H1 (cell line): ENCODE data around the gene BCAS3. TPM values are rescaled to one million over a fixed set of nuclear protein-coding genes. Genes with fewer than 3 reads are reported as not detected.

Source experiments
- CTCF ChIA-PET: fragments of 300-600 bp; sonication (Branson Sonifier 250); formaldehyde crosslinking; loops from one replicate; lab custom pipeline; 2021; ENCODE audit not compliant: partially characterized antibody; lab: Charles Lee
- POLR2A ChIA-PET: fragments of 300-600 bp; sonication (Branson Sonifier 250); formaldehyde crosslinking; loops from one replicate; lab custom pipeline; 2021; ENCODE audit warnings: inconsistent platforms; ENCODE audit not compliant: partially characterized antibody; lab: Charles Lee
- DNase-seq, 2 experiments: peaks; one replicate each; pipeline versions ENCODE4 v3.0.0 to v3.0.0-alpha.2; 2010 to 2022; ENCODE audit warnings: low spot score in 2 of 2, low read depth in 1 of 2, mixed read lengths in 1 of 2
- FAIRE-seq: peaks from 2 replicates; lab custom pipeline; 2011; peaks lifted over from hg19 to GRCh38; lab: Jason Lieb, UNC
- H2AFZ ChIP-seq: 2 replicates; pipeline ENCODE4 v1.8.1; 2012; ENCODE audit warnings: low read length, inconsistent platforms
- H2AK5ac ChIP-seq: 2 replicates; pipeline ENCODE4 v1.6.1; 2013; ENCODE audit warnings: low read depth, low read length
- H2BK120ac ChIP-seq: replicated peaks from 2 replicates; pipeline ENCODE3; 2013; ENCODE audit warnings: low read depth, low read length, inconsistent platforms
- H2BK12ac ChIP-seq: 2 replicates; pipeline ENCODE4 v1.6.1; 2013; ENCODE audit warnings: low read depth, low read length
- H2BK15ac ChIP-seq: 2 replicates; pipeline ENCODE4 v1.6.1; 2013; ENCODE audit warnings: low read length
- H2BK20ac ChIP-seq: 2 replicates; pipeline ENCODE4 v1.6.1; 2013; ENCODE audit warnings: low read length
- H2BK5ac ChIP-seq: 2 replicates; pipeline ENCODE4 v1.6.1; 2013; ENCODE audit warnings: low read depth, low read length
- H3K14ac ChIP-seq: 2 replicates; pipeline ENCODE4 v1.6.1; 2013; ENCODE audit warnings: inconsistent platforms; ENCODE audit not compliant: insufficient read length
- H3K18ac ChIP-seq: 2 replicates; pipeline ENCODE4 v1.6.1; 2013; ENCODE audit warnings: low read length; ENCODE audit errors: extremely low read depth
- H3K23ac ChIP-seq: 2 replicates; pipeline ENCODE4 v1.6.1; 2013; ENCODE audit warnings: inconsistent platforms; ENCODE audit not compliant: insufficient read length
- H3K23me2 ChIP-seq: 2 replicates; pipeline ENCODE4 v1.6.1; 2013; ENCODE audit warnings: low read depth, low read length
- H3K27ac ChIP-seq: 2 replicates; pipeline ENCODE4 v1.6.1; 2011; ENCODE audit warnings: low read depth, low read length, inconsistent platforms
- H3K27me3 ChIP-seq, 4 experiments: replicated peaks in 1 of 4; 1 replicate in 1 of 4; 2 replicates in 3 of 4; pipeline versions ENCODE4 v1.6.1 to v1.8.1; 2011 to 2013; ENCODE audit warnings: low read length in 3 of 4, mild to moderate bottlenecking in 3 of 4, inconsistent platforms in 2 of 4, mixed read lengths in 2 of 4, moderate library complexity in 1 of 4; ENCODE audit not compliant: control insufficient read depth in 3 of 4, insufficient read depth in 3 of 4; ENCODE audit errors: extremely low read depth in 1 of 4
- H3K36me3 ChIP-seq, 4 experiments: 2 replicates each; pipeline versions ENCODE4 v1.6.1 to v1.8.1; 2011 to 2013; ENCODE audit warnings: mild to moderate bottlenecking in 4 of 4, low read length in 3 of 4, moderate library complexity in 2 of 4, control low read depth in 1 of 4, inconsistent platforms in 1 of 4; ENCODE audit not compliant: insufficient read depth in 4 of 4, control insufficient read depth in 2 of 4
- H3K4ac ChIP-seq: replicated peaks from 2 replicates; pipeline ENCODE3; 2013; ENCODE audit warnings: low read length, low read depth, mixed read lengths, inconsistent platforms; ENCODE audit not compliant: insufficient read length
- H3K4me1 ChIP-seq, 4 experiments: replicated peaks in 1 of 4; 1 replicate in 1 of 4; 2 replicates in 3 of 4; pipeline versions ENCODE4 v1.6.1 to v1.8.1; 2011 to 2013; ENCODE audit warnings: low read length in 3 of 4, inconsistent platforms in 2 of 4, mixed read lengths in 1 of 4; ENCODE audit not compliant: insufficient read depth in 4 of 4, control insufficient read depth in 3 of 4
- H3K4me2 ChIP-seq, 2 experiments: 2 replicates each; pipeline versions ENCODE4 v1.6.1 to v1.8.1; 2011 to 2013; ENCODE audit warnings: low read depth in 2 of 2, low read length in 2 of 2, control low read depth in 1 of 2, inconsistent platforms in 1 of 2, mild to moderate bottlenecking in 1 of 2; ENCODE audit not compliant: insufficient read depth in 1 of 2
- H3K4me3 ChIP-seq, 4 experiments: fragments of 200-600, 300-600 bp in 1 of 4; sonication (generic), shearing (Covaris generic), sonication (Bioruptor Twin) in 1 of 4; 2 replicates each; pipeline versions ENCODE4 v1.5.1 to v1.8.1; 2011 to 2016; ENCODE audit warnings: low read length in 4 of 4, low read depth in 3 of 4, control low read depth in 2 of 4, inconsistent platforms in 2 of 4, mild to moderate bottlenecking in 2 of 4, mixed read lengths in 1 of 4, moderate library complexity in 1 of 4; ENCODE audit not compliant: insufficient read depth in 2 of 4; ENCODE audit errors: extremely low read depth in 1 of 4
- H3K56ac ChIP-seq: replicated peaks from 2 replicates; pipeline ENCODE3; 2013; ENCODE audit warnings: low read depth, mild to moderate bottlenecking, mixed read lengths, low read length, inconsistent platforms; ENCODE audit not compliant: insufficient read length
- H3K79me1 ChIP-seq: 2 replicates; pipeline ENCODE4 v1.6.1; 2013; ENCODE audit warnings: low read depth, low read length, control low read depth
- H3K79me2 ChIP-seq, 2 experiments: 2 replicates each; pipeline versions ENCODE4 v1.6.1 to v1.8.1; 2012 to 2013; ENCODE audit warnings: low read length in 2 of 2, mild to moderate bottlenecking in 2 of 2, inconsistent platforms in 1 of 2; ENCODE audit not compliant: insufficient read depth in 2 of 2, control insufficient read depth in 1 of 2
- H3K9ac ChIP-seq, 4 experiments: replicated peaks in 1 of 4; 1 replicate in 1 of 4; 2 replicates in 3 of 4; pipeline versions ENCODE4 v1.6.1 to v1.8.1; 2011 to 2013; ENCODE audit warnings: low read depth in 3 of 4, low read length in 3 of 4, control low read depth in 2 of 4, mild to moderate bottlenecking in 2 of 4, moderate library complexity in 2 of 4, inconsistent platforms in 1 of 4; ENCODE audit errors: extremely low read depth in 1 of 4
- H3K9me3 ChIP-seq, 2 experiments: 2 replicates each; pipeline versions ENCODE4 v1.6.1 to v1.8.1; 2012 to 2013; ENCODE audit warnings: mild to moderate bottlenecking in 2 of 2, moderate library complexity in 2 of 2, control low read depth in 1 of 2, inconsistent platforms in 1 of 2, low read depth in 1 of 2, low read length in 1 of 2, mixed read lengths in 1 of 2; ENCODE audit not compliant: insufficient read depth in 2 of 2
- H4K20me1 ChIP-seq, 2 experiments: replicated peaks in 1 of 2; 2 replicates each; pipeline versions ENCODE3 to v1.8.1; 2011 to 2013; ENCODE audit warnings: inconsistent platforms in 2 of 2, low read length in 2 of 2, mild to moderate bottlenecking in 1 of 2; ENCODE audit not compliant: insufficient read depth in 2 of 2, control insufficient read depth in 1 of 2
- H4K5ac ChIP-seq: 2 replicates; pipeline ENCODE4 v1.6.1; 2013; ENCODE audit warnings: low read length, low read depth, mixed read lengths, inconsistent platforms; ENCODE audit not compliant: insufficient read length
- H4K8ac ChIP-seq: 2 replicates; pipeline ENCODE4 v1.8.0; 2013; ENCODE audit warnings: mild to moderate bottlenecking, moderate library complexity, low read length, inconsistent platforms; ENCODE audit not compliant: insufficient read depth; ENCODE audit errors: extremely low read depth
- H4K91ac ChIP-seq: replicated peaks from 2 replicates; pipeline ENCODE3; 2013; ENCODE audit warnings: low read length, mixed read lengths, inconsistent platforms; ENCODE audit not compliant: insufficient read length
- BACH1 ChIP-seq: IDR thresholded peaks from 2 replicates; pipeline ENCODE4 v1.6.1; 2012; ENCODE audit warnings: low read length, improper control_type of control experiment
- CBX5 ChIP-seq: fragments of 300-800, 300-1000 bp; sonication (generic); IDR thresholded peaks from 2 replicates; pipeline ENCODE4 v1.7.1; 2016; ENCODE audit warnings: antibody characterized with exemption, low read length, low read depth
- CBX8 ChIP-seq: fragments of 300-800, 300-1000 bp; sonication (generic); IDR thresholded peaks from 2 replicates; pipeline ENCODE4 v1.7.1; 2016; ENCODE audit warnings: low read depth, low read length, borderline replicate concordance
- CHD1 ChIP-seq: IDR thresholded peaks from 2 replicates; pipeline ENCODE4 v1.6.1; 2012; ENCODE audit warnings: low read depth, low read length, improper control_type of control experiment
- EGR1 ChIP-seq: IDR thresholded peaks from 2 replicates; pipeline ENCODE4 v1.6.1; 2011; ENCODE audit warnings: low read depth, low read length, borderline replicate concordance
- EP300 ChIP-seq, 2 experiments: IDR thresholded peaks; 1 replicate in 1 of 2; 2 replicates in 1 of 2; pipeline ENCODE4 v1.6.1; 2011 to 2012; ENCODE audit warnings: low read depth in 2 of 2, low read length in 2 of 2, mild to moderate bottlenecking in 2 of 2, borderline replicate concordance in 1 of 2, inconsistent platforms in 1 of 2, moderate library complexity in 1 of 2
- EZH2 ChIP-seq: fragments of 200-600 bp; sonication (generic); IDR thresholded peaks from 2 replicates; pipeline ENCODE4 v1.7.1; 2012; ENCODE audit warnings: low read depth, mild to moderate bottlenecking, moderate library complexity, low read length, inconsistent platforms; ENCODE audit not compliant: severe bottlenecking
- FOSL1 ChIP-seq: IDR thresholded peaks from 2 replicates; pipeline ENCODE4 v1.6.1; 2011; ENCODE audit warnings: mild to moderate bottlenecking, low read depth, low read length, moderate library complexity; ENCODE audit not compliant: insufficient read depth
- KDM1A ChIP-seq: fragments of 200-600, 300-600 bp; sonication (generic); IDR thresholded peaks from 2 replicates; pipeline ENCODE4 v1.7.1; 2016; ENCODE audit warnings: mild to moderate bottlenecking, low read length, borderline replicate concordance
- POLR2A ChIP-seq, 2 experiments: IDR thresholded peaks; 1 replicate in 1 of 2; 2 replicates in 1 of 2; pipeline ENCODE4 v1.6.1; 2011; ENCODE audit warnings: low read depth in 2 of 2, low read length in 2 of 2, mild to moderate bottlenecking in 2 of 2; ENCODE audit errors: control extremely low read depth in 1 of 2
- POU5F1 ChIP-seq: IDR thresholded peaks from 2 replicates; pipeline ENCODE4 v1.6.1; 2011; ENCODE audit warnings: low read depth, mild to moderate bottlenecking, low read length, moderate library complexity
- SAP30 ChIP-seq: fragments of 300-600 bp; sonication (generic); IDR thresholded peaks from 2 replicates; pipeline ENCODE4 v1.7.1; 2012; ENCODE audit warnings: low read length, moderate library complexity, mild to moderate bottlenecking, inconsistent platforms; ENCODE audit not compliant: insufficient read depth, insufficient replicate concordance
- SUZ12 ChIP-seq: fragments of 200-600 bp; sonication (generic); IDR thresholded peaks from 2 replicates; pipeline ENCODE4 v1.6.1; 2012; ENCODE audit warnings: mild to moderate bottlenecking, inconsistent platforms, low read length, moderate library complexity, mixed read lengths
- YY1 ChIP-seq: IDR thresholded peaks from 2 replicates; pipeline ENCODE4 v1.6.1; 2011; ENCODE audit warnings: low read depth, mild to moderate bottlenecking, low read length
- ZNF274 ChIP-seq: IDR thresholded peaks from 2 replicates; pipeline ENCODE4 v1.7.0; 2012; ENCODE audit warnings: low read length, borderline replicate concordance; ENCODE audit errors: extremely low read depth
- WGBS, 2 experiments: shearing (Covaris generic) in 1 of 2; methylation state at CpG; one replicate each; pipeline versions ENCODE4 v1.1.6 to v1.1.7; 2013 to 2015; ENCODE audit warnings: low lambda C conversion rate in 2 of 2, mixed read lengths in 2 of 2, inconsistent platforms in 1 of 2, low coverage in 1 of 2, missing lambda C conversion rate in 1 of 2; ENCODE audit not compliant: insufficient replicate concordance in 2 of 2, insufficient coverage in 1 of 2, insufficient read length in 1 of 2; ENCODE audit errors: extremely low coverage in 1 of 2, missing lambda C conversion rate in 1 of 2; 5-methylcytosine and 5-hydroxymethylcytosine counted together
- polyA plus RNA-seq, 7 experiments: library from polyadenylated mRNA; depleted of rRNA in 3 of 7; stranded (reverse) in 5 of 7; unstranded in 2 of 7; fragments of >200 nt in 5 of 7; fragments of 200-250 nt in 2 of 7; gene quantifications; 1 replicate in 5 of 7; 2 replicates in 1 of 7; 4 replicates in 1 of 7; pipeline versions ENCODE4 v1.2.1 to v1.2.3, GENCODE V29; 2011 to 2013; ENCODE audit warnings: missing spikeins in 2 of 7, mixed read lengths in 2 of 7
- total RNA-seq: library from RNA; stranded (reverse); fragmentation: NEBNext Ultra II Directional; extraction: Animal tissue kit (Norgen Biotek cat#: 25700); gene quantifications from 2 replicates; pipeline ENCODE4 v1.2.1, GENCODE V29; 2021

Gene BCAS3
- total and polyA plus RNA-seq, 2 of the 8 experiments (the other 6 are each of a cell fraction or from before 2014, with no cell fraction given) = 9.9 to 13.3 TPM

GRCh38 chr17:61411011-61411260 lies 733.3 kb downstream of the BCAS3 start:
- WGBS, 2 experiments = 20% methylated on average over 1 of the region's 29 CpGs; no CpG with 5 or more reads in 1 of the 2 experiments
- H3K36me3 ChIP-seq = peaks cover 0 to 2% (median 0%) of the 10 kb centered on the region in 4 experiments; a peak in 1 of 8 replicates
- H2BK5ac ChIP-seq = no peak overlapping the region
- peaks cover 17% of the 10 kb centered on the region in 2 experiments for H4K20me1 ChIP-seq
- FAIRE-seq (no peak), DNase-seq (no peak)
- ChIA-PET CTCF (interaction anchor here (0.7 to 8.8 kb wide), 8 partner anchors 10 to 560 kb away, joined by 3 to 108 read pairs (median 7); partner anchors contain the start of gene TBX2), POLR2A (no interaction called here)
- H2AK5ac ChIP-seq = no peak overlapping the region
- no peak overlapping the region for H3K27ac ChIP-seq
- H3K14ac ChIP-seq = no peak overlapping the region
- H4K8ac ChIP-seq = no peak overlapping the region
- H4K91ac ChIP-seq = no peak overlapping the region
- no peak overlapping the region for H2BK12ac ChIP-seq
- H3K56ac ChIP-seq = no peak overlapping the region
- peaks cover 57 to 99% (median 92%) of the 10 kb centered on the region in 4 experiments for H3K27me3 ChIP-seq
- H2BK120ac ChIP-seq = no peak overlapping the region
- no peak overlapping the region for H3K4ac ChIP-seq
- peaks cover 0 to 20% (median 11%) of the 10 kb centered on the region in 4 experiments; a peak in 5 of 7 replicates for H3K4me1 ChIP-seq
- H3K18ac ChIP-seq = no peak overlapping the region
- no peak overlapping the region for H2AFZ ChIP-seq
- peaks cover 16% of the 10 kb centered on the region for H3K23me2 ChIP-seq
- H3K4me3 ChIP-seq = peak overlapping the region; percentile 50 to 65 (median 58)
- no peak overlapping the region for H2BK20ac ChIP-seq
- no peak overlapping the region for H4K5ac ChIP-seq
- no peaks in the 10 kb centered on the region; a peak in 1 of 4 replicates for H3K9me3 ChIP-seq
- H3K4me2 ChIP-seq = peak overlapping the region; percentile 73 to 93
- no peak overlapping the region for H2BK15ac ChIP-seq
- no peak overlapping the region for H3K23ac ChIP-seq
- no peak overlapping the region for H3K9ac ChIP-seq
- H3K79me1 ChIP-seq = no peaks in the 10 kb centered on the region
- H3K79me2 ChIP-seq = no peaks in the 10 kb centered on the region
- TF ChIP-seq POU5F1 = no peak
- no peak; the same call in 1 of the 2 replicates for TF ChIP-seq SUZ12
- no peak for TF ChIP-seq FOSL1
- TF ChIP-seq SAP30 = no peak
- TF ChIP-seq CHD1 = no peak
- no peak for TF ChIP-seq CBX8
- no peak for TF ChIP-seq EP300 (IDR thresholded peaks at IDR 0.05; ENCODE audit: borderline replicate concordance in 1 of 2, low read depth in 2 of 2, low read length in 2 of 2)
- TF ChIP-seq POLR2A (IDR thresholded peaks at IDR 0.05; ENCODE audit: control extremely low read depth in 1 of 2, low read depth in 2 of 2, low read length in 2 of 2) = no peak
- TF ChIP-seq EGR1 = no peak
- TF ChIP-seq ZNF274 = no peak
- TF ChIP-seq KDM1A = no peak
- TF ChIP-seq CBX5 = no peak
- TF ChIP-seq EZH2 = no peak
- TF ChIP-seq BACH1 = no peak
- no peak for TF ChIP-seq YY1
